ENCODE measurements around the gene BSCL2.
A peak's percentile ranks its signal among the peaks of the same experiment; 100 is the strongest.
"Not testable (repeated sequence)": the region's sequence is repeated elsewhere in the genome, so short reads cannot be mapped to it uniquely, and the experiment has no call there.

Gene BSCL2

GRCh38 chr11:62682518-62682917, 24.7 kb downstream of the BSCL2 start:
- DNase-seq: no peak

- peak; percentile 43 for DNase-seq
These were observed 26.4 kb downstream of the BSCL2 start for GRCh38 chr11:62680825-62681240.

GRCh38 chr11:62678770-62679696, 28.2 kb downstream of the BSCL2 start, which contains the start of gene UBXN1:
TSS of gene UBXN1 (minus strand) at chr11:62679073. CDS start at chr11:62678923, 150 bp downstream.
- peak; percentile 94 for DNase-seq

- no peak for DNase-seq
These were observed 28.8 kb downstream of the BSCL2 start for GRCh38 chr11:62678433-62678769.

- DNase-seq: no peak
These were observed 29.5 kb downstream of the BSCL2 start for GRCh38 chr11:62677714-62678113.

GRCh38 chr11:62677156-62677555, 30.1 kb downstream of the BSCL2 start:
- no peak for DNase-seq

- DNase-seq: no peak
These were observed 30.5 kb downstream of the BSCL2 start for GRCh38 chr11:62676698-62677097.

GRCh38 chr11:62675415-62675814, 31.8 kb downstream of the BSCL2 start:
- DNase-seq: not testable (repeated sequence)

- no peak for DNase-seq
These were observed 34.1 kb downstream of the BSCL2 start for GRCh38 chr11:62673196-62673525.

- DNase-seq: peak; percentile 83
These were observed 35.4 kb downstream of the BSCL2 start, which contains the start of the genes LBHD1 and UQCC3 for GRCh38 chr11:62671608-62672389. TSS of gene LBHD1 (minus strand) at chr11:62672267. CDS start at chr11:62670031, 2,236 bp downstream. TSS of gene UQCC3 (plus strand) at chr11:62671673. CDS start at chr11:62671746, 73 bp downstream.

GRCh38 chr11:62671236-62671607, 36.0 kb downstream of the BSCL2 start:
- no peak for DNase-seq

- no peak for DNase-seq
These were observed 37.6 kb downstream of the BSCL2 start for GRCh38 chr11:62669420-62670161.

- DNase-seq: no peak
These were observed 39.8 kb downstream of the BSCL2 start for GRCh38 chr11:62667460-62667859.

GRCh38 chr11:62666259-62666926, 40.8 kb downstream of the BSCL2 start:
- no peak for DNase-seq

- DNase-seq: peak; percentile 60
These were observed 41.5 kb downstream of the BSCL2 start for GRCh38 chr11:62665599-62666258.

GRCh38 chr11:62665075-62665598, 42.1 kb downstream of the BSCL2 start, which contains the start of the genes C11orf98 and CSKMT:
TSS of gene C11orf98 (minus strand) at chr11:62665210. CDS start at chr11:62665169, 41 bp downstream.
TSS of gene CSKMT (plus strand) at chr11:62665312. CDS start at chr11:62665880, 568 bp downstream.
- peak; percentile 97 for DNase-seq

GRCh38 chr11:62664405-62665074, 42.7 kb downstream of the BSCL2 start:
- no peak for DNase-seq

GRCh38 chr11:62656796-62657429, 50.3 kb downstream of the BSCL2 start:
- DNase-seq: no peak

- DNase-seq: peak; percentile 14
These were observed 52.9 kb downstream of the BSCL2 start for GRCh38 chr11:62654297-62654696.
